Testis (tissue), 3 donors: ENCODE data around the gene GPC6. TPM values are rescaled to one million over a fixed set of nuclear protein-coding genes. Genes with fewer than 3 reads are reported as not detected.

ENCODE experiments used
- DNase-seq: peaks from one replicate; pipeline ENCODE4 v3.0.0-alpha.2; 2019
- H3K27ac ChIP-seq, 2 donors: fragments of 200-600 bp; sonication (generic); one replicate each; pipeline ENCODE4 v1.5.1; 2019
- H3K27me3 ChIP-seq: fragments of 200-600 bp; sonication (generic); one replicate; pipeline ENCODE4 v1.5.1; 2019
- H3K36me3 ChIP-seq: fragments of 200-600 bp; sonication (generic); one replicate; pipeline ENCODE4 v1.5.1; 2017; ENCODE audit warnings: low read depth; ENCODE audit errors: missing control alignments
- H3K4me1 ChIP-seq: fragments of 200-600 bp; sonication (generic); one replicate; pipeline ENCODE4 v1.5.1; 2019
- H3K4me3 ChIP-seq, 2 donors: fragments of 200-600 bp; sonication (generic); one replicate each; pipeline ENCODE4 v1.5.1; 2017 to 2019
- H3K9me3 ChIP-seq: fragments of 200-600 bp; sonication (generic); one replicate; pipeline ENCODE4 v1.5.1; 2017
- POLR2A ChIP-seq: fragments of 450-650 bp; IDR thresholded peaks from one replicate; pipeline ENCODE4 v1.6.1; 2017; ENCODE audit warnings: antibody characterized with exemption, mild to moderate bottlenecking, moderate library complexity
- WGBS, 2 donors: methylation state at CpG; one replicate each; pipeline ENCODE4 v1.1.5; 2018; 5-methylcytosine and 5-hydroxymethylcytosine counted together
- intact Hi-C: fragments of 100-400 bp; cut with DNase I; formaldehyde crosslinking; loops from one replicate; pipeline ENCODE4 v1.15.1; 2023; ENCODE audit warnings: low total_unique reads
- polyA plus RNA-seq: library from polyadenylated mRNA; stranded (reverse); fragments of 350-450 nt; fragmentation: Illumina TruSeq; extraction: RNeasy Lipid Tissue Mini Kit (QIAGEN cat#74804); gene quantifications from one replicate; pipeline ENCODE4 v1.2.3, GENCODE V29; 2014; ENCODE audit warnings: low read depth, low replicate concordance; ENCODE audit not compliant: insufficient read depth
- total RNA-seq, 2 donors: library from RNA; depleted of rRNA; stranded (reverse); fragments of >200 nt; gene quantifications; one replicate each; pipeline ENCODE4 v1.2.3, GENCODE V29; 2016
- TF ChIP-seq, protein P1 (sequence below), 3 experiments: fragments of 450-650 bp in 2 of 3; fragments of 200-600 bp in 1 of 3; sonication (generic) in 1 of 3; IDR thresholded peaks; one replicate each; pipeline ENCODE4 v1.5.1; 2016 to 2019; ENCODE audit warnings: antibody characterized with exemption in 3 of 3, mild to moderate bottlenecking in 2 of 3, moderate library complexity in 1 of 3

GPC6 gene
- total and polyA plus RNA-seq, 3 donors from 2014 or later: 2.2 to 6.9 (median 4.3) TPM

DNA sequence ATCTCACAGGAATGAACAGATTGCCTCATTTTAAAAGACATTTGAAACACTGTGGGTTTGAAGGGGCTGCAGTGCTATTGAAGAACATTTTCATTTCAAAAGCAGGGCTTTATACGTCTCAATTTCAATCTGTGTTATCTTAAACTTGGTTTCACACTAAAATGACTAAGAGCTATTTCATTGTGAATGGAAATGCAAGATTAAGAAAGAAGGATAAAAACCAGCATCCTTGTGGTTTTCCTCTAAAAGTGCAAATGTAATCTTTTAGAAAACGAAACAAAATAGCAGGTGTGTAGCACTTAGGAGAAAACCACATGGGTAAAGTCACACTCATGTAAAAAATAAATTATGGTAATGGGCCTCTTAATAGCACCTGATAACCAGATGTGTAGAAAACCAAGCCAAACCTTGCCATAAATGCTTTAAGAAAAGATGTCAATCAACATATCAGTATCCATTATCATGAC is 397.7 kb downstream of the GPC6 start:
- no peaks in the 10 kb centered on the region for H3K4me1 ChIP-seq
- no peak overlapping the region for H3K4me3 ChIP-seq
- no peaks in the 10 kb centered on the region for H3K27me3 ChIP-seq
- DNase-seq: no peak
- no peak overlapping the region for H3K27ac ChIP-seq
- WGBS, 2 donors: 60 to 79% methylated on average over 2 of the region's 2 CpGs
- no peak for TF ChIP-seq POLR2A
- TF ChIP-seq, protein P1, sequence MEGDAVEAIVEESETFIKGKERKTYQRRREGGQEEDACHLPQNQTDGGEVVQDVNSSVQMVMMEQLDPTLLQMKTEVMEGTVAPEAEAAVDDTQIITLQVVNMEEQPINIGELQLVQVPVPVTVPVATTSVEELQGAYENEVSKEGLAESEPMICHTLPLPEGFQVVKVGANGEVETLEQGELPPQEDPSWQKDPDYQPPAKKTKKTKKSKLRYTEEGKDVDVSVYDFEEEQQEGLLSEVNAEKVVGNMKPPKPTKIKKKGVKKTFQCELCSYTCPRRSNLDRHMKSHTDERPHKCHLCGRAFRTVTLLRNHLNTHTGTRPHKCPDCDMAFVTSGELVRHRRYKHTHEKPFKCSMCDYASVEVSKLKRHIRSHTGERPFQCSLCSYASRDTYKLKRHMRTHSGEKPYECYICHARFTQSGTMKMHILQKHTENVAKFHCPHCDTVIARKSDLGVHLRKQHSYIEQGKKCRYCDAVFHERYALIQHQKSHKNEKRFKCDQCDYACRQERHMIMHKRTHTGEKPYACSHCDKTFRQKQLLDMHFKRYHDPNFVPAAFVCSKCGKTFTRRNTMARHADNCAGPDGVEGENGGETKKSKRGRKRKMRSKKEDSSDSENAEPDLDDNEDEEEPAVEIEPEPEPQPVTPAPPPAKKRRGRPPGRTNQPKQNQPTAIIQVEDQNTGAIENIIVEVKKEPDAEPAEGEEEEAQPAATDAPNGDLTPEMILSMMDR (IDR thresholded peaks at IDR 0.05): no peak
- no peaks in the 10 kb centered on the region for H3K9me3 ChIP-seq
- H3K36me3 ChIP-seq: no peaks in the 10 kb centered on the region
- intact Hi-C loops: no loop called here

DNA sequence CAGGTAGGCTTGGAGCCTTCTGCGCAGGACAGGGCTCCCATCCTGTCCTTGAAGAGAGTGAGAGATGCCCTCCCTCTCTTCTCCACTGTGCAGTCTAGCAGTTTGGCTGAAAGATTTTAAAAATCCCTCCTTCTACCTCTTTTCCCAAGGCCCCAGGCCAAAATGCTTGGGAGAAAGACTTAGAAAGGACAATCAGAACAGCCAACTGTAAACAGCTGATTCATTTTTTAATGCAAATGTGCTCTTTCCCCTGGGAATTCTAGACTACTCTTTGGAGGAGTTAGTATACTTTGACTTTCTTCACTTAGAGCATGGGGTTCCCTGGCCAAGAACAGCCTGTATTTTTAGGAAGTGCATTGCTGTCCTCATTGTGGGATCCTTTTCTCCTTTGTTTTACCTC is 398.9 kb downstream of the GPC6 start:
- intact Hi-C loops: no loop called here
- DNase-seq: no peak
- TF ChIP-seq, protein P1 (IDR thresholded peaks at IDR 0.05): no peak
- H3K4me3 ChIP-seq: no peak overlapping the region
- no peaks in the 10 kb centered on the region for H3K27me3 ChIP-seq
- 59 to 70% methylated on average over 1 of the region's 1 CpG for WGBS, 2 donors
- no peak overlapping the region for H3K27ac ChIP-seq
- no peaks in the 10 kb centered on the region for H3K4me1 ChIP-seq
- no peaks in the 10 kb centered on the region for H3K36me3 ChIP-seq
- H3K9me3 ChIP-seq: no peaks in the 10 kb centered on the region

DNA sequence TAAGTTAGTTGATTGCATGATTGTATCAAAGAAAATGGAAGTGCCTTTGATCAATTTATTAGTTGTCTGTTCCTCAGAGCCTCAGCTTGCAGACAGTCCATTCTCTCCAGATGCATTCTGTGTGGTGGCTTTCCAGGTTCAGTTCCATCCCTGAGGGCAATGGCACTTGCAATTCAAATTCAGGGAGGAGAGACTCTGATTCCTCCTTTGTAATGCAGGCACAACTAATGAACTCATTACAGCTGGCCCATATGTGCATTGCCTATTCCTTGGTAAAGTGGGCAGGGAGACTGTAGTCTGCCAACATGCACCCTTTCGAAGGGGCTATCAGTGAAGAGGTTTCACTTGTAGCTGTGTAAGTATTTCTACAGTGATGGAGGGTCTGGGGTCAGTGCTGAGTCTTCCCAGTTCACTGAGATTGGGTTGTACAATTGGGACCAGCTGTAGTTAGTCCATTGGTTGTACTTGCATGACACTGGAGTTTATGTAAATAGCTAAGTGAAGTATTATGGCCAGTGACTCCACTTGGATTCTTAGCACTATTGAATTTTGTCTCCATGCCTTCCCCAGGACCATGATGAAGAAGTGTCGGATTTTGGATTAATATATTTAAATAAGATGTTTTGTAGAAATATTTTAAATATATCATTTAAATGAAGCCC is 401.7 kb downstream of the GPC6 start:
- Histone ChIP-seq H3K27ac (no peak overlapping the region), H3K4me1 (no peaks in the 10 kb centered on the region), H3K9me3 (no peaks in the 10 kb centered on the region), H3K36me3 (no peaks in the 10 kb centered on the region), H3K27me3 (no peaks in the 10 kb centered on the region), H3K4me3 (no peak overlapping the region)
- 89 to 97% methylated on average over 2 of the region's 2 CpGs for WGBS, 2 donors
- no peak for DNase-seq
- TF ChIP-seq POLR2A: no peak
- TF ChIP-seq, protein P1 (IDR thresholded peaks at IDR 0.05): no peak
- intact Hi-C loops: no loop called here

DNA sequence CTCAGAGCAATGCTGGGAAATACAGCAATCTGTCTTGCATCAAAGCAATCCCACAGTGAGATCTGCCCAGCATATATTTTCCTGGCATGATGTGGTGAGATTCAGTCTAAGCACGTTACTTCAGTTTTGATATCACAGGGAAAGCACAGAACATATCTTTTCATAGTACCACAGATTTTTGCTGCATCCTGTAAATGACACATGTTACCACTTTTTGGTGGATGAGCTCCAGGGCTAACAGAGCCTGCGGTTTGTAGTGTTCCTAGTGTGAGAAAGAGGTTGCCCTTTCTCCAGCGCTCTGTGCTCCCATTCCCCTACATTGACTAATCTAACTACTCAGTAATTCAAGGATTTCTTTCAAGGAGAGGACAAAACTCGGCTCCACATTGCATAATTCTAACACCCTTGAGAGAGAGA is 409.0 kb downstream of the GPC6 start:
- Histone ChIP-seq H3K4me1 (no peaks in the 10 kb centered on the region), H3K4me3 (no peak overlapping the region), H3K9me3 (no peaks in the 10 kb centered on the region), H3K27me3 (no peaks in the 10 kb centered on the region), H3K36me3 (no peaks in the 10 kb centered on the region), H3K27ac (no peak overlapping the region)
- 72% methylated on average over 4 of the region's 4 CpGs for WGBS, 2 donors
- TF ChIP-seq POLR2A: no peak
- TF ChIP-seq, protein P1 (IDR thresholded peaks at IDR 0.05): no peak
- DNase-seq: no peak
- intact Hi-C loops: no loop called here

DNA sequence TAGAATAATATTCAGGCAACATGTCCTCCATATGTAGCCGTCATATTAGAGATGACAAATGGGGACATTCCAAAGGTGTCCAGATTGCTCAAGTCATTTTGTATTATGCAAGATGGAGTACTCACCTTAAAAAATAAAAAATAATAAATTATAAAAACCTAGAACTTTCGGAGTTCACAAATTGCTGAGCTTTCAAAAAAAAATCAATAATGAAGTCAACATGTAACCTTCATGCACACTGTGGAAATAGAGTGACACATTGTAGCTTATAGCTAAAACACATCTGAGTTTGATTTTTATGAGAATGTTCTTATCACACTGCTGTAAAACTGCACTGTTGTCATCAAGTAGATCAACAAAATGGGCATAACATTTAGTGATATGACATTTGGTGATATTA is 411.2 kb downstream of the GPC6 start:
- Histone ChIP-seq H3K9me3 (no peaks in the 10 kb centered on the region), H3K4me3 (no peak overlapping the region), H3K4me1 (no peaks in the 10 kb centered on the region), H3K27ac (no peak overlapping the region), H3K36me3 (no peaks in the 10 kb centered on the region), H3K27me3 (no peaks in the 10 kb centered on the region)
- WGBS, 2 donors: 88 to 96% methylated on average over 2 of the region's 2 CpGs
- DNase-seq: no peak
- intact Hi-C loops: no loop called here
- no peak for TF ChIP-seq POLR2A
- TF ChIP-seq, protein P1 (IDR thresholded peaks at IDR 0.05): no peak
